Activated CD4-positive, alpha-beta memory T cell treated with anti-CD3 and anti-CD28 coated beads for 36 hours (primary cell): ENCODE data around the gene TBC1D5. TPM values are rescaled to one million over a fixed set of nuclear protein-coding genes. Genes with fewer than 3 reads are reported as not detected.

Experiments used
- CTCF ChIA-PET: fragments of 350-600 bp; sonication (Branson Sonifier 250); formaldehyde crosslinking; loops from one replicate; lab custom pipeline; 2021; ENCODE audit warnings: antibody characterized with exemption, inconsistent platforms; lab: Charles Lee
- POLR2A ChIA-PET: fragments of 350-600 bp; sonication (Branson Sonifier 250); formaldehyde crosslinking; loops from one replicate; lab custom pipeline; 2021; ENCODE audit warnings: antibody characterized with exemption; lab: Charles Lee
- DNase-seq: peaks from one replicate; pipeline ENCODE4 v3.0.0-alpha.2; 2020
- H3K27ac Mint-ChIP-seq: one replicate; pipeline ENCODE4 v1.8.0; 2021; ENCODE audit warnings: mixed read lengths
- H3K27me3 Mint-ChIP-seq: one replicate; pipeline ENCODE4 v1.8.0; 2021; ENCODE audit warnings: mixed read lengths
- H3K36me3 Mint-ChIP-seq: one replicate; pipeline ENCODE4 v1.8.0; 2021; ENCODE audit warnings: mixed read lengths
- H3K4me1 Mint-ChIP-seq: one replicate; pipeline ENCODE4 v1.8.0; 2021; ENCODE audit warnings: low read depth, mixed read lengths
- H3K4me3 Mint-ChIP-seq: one replicate; pipeline ENCODE4 v1.8.0; 2021; ENCODE audit warnings: mild to moderate bottlenecking, mixed read lengths
- H3K9me3 Mint-ChIP-seq: one replicate; pipeline ENCODE4 v1.8.0; 2021; ENCODE audit warnings: mixed read lengths
- intact Hi-C: fragments of 100-400 bp; cut with micrococcal nuclease; formaldehyde crosslinking; loops from one replicate; pipeline ENCODE4 v1.15.1; 2023
- total RNA-seq, 2 experiments: library from RNA; stranded (reverse); gene quantifications; one replicate each; pipeline ENCODE4 v1.2.3, GENCODE V29; 2021

TBC1D5 gene
- total RNA-seq, 2 experiments from 2014 or later = 49.2 to 53.7 TPM

DNA sequence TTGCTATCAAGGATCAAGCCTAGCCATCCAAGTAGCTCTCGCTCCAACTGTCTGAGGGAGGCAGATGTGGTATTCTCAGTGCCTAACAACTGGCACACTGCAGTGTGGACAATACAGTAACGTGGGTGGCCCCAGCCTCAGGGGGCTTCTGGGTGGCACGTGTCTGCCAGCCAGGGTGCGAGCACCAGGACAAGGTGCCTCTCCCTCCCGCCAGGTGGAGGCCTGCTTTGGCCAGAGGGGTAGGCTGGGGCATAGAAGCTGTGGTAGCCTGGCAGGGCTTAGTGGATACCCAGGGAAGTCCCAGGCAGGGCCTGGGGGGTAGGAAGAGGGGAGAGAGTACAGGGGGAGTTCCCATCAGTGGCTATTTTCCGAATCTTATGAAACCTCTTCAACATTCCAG is 623.7 kb downstream of the TBC1D5 start:
- Mint-ChIP-seq H3K27me3 (no peaks in the 10 kb centered on the region), H3K9me3 (no peaks in the 10 kb centered on the region), H3K36me3 (no peaks in the 10 kb centered on the region), H3K4me1 (no peaks in the 10 kb centered on the region), H3K4me3 (no peak overlapping the region), H3K27ac (no peak overlapping the region)
- ChIA-PET CTCF (no interaction called here), POLR2A (no interaction called here)
- intact Hi-C loops = no loop called here
- no peak for DNase-seq

DNA sequence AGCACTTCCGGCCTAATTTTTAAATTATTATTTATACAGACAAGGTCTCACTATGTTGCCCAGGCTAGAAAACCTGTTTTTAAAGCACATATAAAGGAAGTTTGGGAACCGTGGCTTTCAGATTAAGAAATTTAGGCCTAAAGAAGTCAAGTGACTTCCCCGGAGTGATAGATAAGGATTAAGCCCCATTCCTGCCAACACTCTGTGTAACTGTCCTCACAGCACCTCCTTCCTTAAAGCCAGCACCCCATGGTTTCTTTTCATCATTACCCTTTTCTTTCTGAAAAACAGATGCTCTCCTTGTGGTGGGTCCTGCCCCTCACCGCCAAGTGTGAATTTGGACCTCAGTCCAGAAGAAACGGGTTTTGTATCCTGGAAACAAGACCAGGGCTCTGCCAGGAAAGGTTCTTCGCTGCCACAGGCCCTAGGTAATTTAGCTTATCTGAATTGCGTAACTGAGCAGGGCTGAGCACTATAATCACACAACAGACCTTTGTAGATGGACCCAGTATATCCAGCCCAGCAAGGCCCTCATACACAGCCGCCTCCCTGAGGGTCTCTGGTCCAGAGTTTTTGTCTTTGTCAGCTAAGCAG is 626.3 kb downstream of the TBC1D5 start:
- no peak for DNase-seq
- CTCF ChIA-PET = interaction anchor here (0.8 kb wide), 1 partner anchor 36 kb away, joined by 3 read pairs; no protein-coding TSS in a partner anchor
- H3K4me3 Mint-ChIP-seq = no peak overlapping the region
- no peaks in the 10 kb centered on the region for H3K36me3 Mint-ChIP-seq
- H3K27me3 Mint-ChIP-seq = no peaks in the 10 kb centered on the region
- H3K9me3 Mint-ChIP-seq = no peaks in the 10 kb centered on the region
- POLR2A ChIA-PET = no interaction called here
- H3K4me1 Mint-ChIP-seq = peaks cover 4% of the 10 kb centered on the region
- intact Hi-C loops = no loop called here
- no peak overlapping the region for H3K27ac Mint-ChIP-seq

DNA sequence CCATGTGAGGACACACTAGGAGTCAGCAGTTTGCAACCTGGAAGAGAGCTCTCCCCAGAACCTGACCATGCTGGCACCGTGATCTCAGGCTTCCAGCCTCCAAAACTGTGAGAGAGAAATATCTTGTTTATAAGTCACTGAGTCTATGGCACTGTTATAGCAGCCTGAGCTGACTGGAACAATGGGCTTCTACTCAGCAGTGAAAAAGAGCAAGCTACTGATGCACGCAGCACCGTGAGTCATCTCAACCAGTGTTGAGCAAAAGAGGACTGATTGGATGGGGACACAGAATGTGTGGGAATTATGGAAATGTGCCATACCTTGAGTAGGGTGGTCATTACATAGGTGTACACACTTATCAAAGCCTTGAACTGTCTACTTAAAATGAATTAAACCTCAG is 627.2 kb downstream of the TBC1D5 start:
- Mint-ChIP-seq H3K4me3 (no peak overlapping the region), H3K36me3 (no peaks in the 10 kb centered on the region), H3K27ac (no peak overlapping the region), H3K27me3 (no peaks in the 10 kb centered on the region), H3K9me3 (no peaks in the 10 kb centered on the region), H3K4me1 (peaks cover 7% of the 10 kb centered on the region)
- ChIA-PET POLR2A (no interaction called here), CTCF (interaction anchor here (0.8 kb wide), 1 partner anchor 36 kb away, joined by 3 read pairs; no protein-coding TSS in a partner anchor)
- intact Hi-C loops = no loop called here
- DNase-seq = no peak

DNA sequence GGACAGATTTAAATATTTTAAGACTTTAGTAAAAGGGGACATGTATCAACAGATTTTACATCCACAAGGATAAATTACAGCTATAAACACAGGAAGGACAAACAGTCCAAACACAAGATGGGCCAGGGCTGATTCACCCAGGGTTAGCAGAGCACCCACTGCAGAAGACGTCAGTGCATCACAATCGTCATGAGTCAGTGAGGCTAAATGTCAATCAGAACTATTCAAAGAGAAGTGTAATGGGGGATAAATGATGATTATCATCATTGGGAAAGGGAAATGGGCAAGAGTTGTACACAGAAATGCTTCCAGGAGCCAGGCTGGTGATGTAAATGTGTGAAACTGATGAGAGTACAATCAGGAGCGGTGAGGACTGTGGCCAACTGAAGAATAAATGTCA is 630.8 kb downstream of the TBC1D5 start:
- ChIA-PET POLR2A (no interaction called here), CTCF (no interaction called here)
- intact Hi-C loops = no loop called here
- Mint-ChIP-seq H3K9me3 (peaks cover 4% of the 10 kb centered on the region), H3K27me3 (no peaks in the 10 kb centered on the region), H3K4me3 (no peak overlapping the region), H3K4me1 (peaks cover 7% of the 10 kb centered on the region), H3K36me3 (no peaks in the 10 kb centered on the region), H3K27ac (no peak overlapping the region)
- no peak for DNase-seq

DNA sequence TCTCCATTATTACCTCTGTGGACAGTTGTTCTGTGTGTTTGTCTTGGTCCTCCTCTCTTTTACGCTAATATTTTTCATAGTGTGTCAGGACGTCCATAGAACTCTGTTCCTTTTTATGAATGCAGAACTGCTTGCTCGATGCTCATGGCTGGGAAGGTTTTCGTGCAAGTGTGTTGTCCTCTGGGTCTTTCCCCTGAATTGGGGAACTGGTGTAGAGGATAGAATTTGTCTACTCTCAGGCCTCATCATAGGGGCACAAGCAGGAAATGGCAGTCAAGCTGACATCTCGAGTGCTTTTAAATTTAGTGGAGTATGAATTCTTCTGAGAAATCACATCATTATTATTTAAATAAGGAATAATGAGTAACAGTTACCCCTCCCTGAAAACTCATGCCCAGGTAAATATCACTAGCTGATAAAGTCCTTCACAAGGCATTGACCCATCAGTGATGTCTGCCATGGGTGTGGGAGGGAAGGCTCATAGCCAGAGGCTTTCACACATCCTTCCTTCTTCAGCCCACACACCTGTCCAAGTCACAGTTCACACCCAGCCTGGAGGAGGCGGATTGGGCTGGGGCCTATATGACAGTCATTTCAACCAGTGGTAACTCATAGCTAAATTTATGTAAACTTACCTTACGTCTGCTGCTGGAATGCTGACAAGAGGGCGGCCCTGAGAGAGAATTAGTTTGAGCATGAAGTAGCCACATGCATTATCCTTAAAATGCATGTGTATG is 631.6 kb downstream of the TBC1D5 start:
- intact Hi-C loops = no loop called here
- ChIA-PET CTCF (no interaction called here), POLR2A (no interaction called here)
- H3K36me3 Mint-ChIP-seq = no peaks in the 10 kb centered on the region
- DNase-seq = peak; percentile 40
- no peak overlapping the region for H3K27ac Mint-ChIP-seq
- peaks cover 4% of the 10 kb centered on the region for H3K9me3 Mint-ChIP-seq
- H3K4me1 Mint-ChIP-seq = peaks cover 7% of the 10 kb centered on the region
- H3K27me3 Mint-ChIP-seq = no peaks in the 10 kb centered on the region
- no peak overlapping the region for H3K4me3 Mint-ChIP-seq
